ENCODE measurements around the gene COL6A5.

GRCh38 chr3:130519754-130520153 lies 174.3 kb downstream of the COL6A5 start:
- no peak for TF ChIP-seq POLR2A (IDR thresholded peaks at IDR 0.05)
- no peak for TF ChIP-seq CTCF (IDR thresholded peaks at IDR 0.05)

Data from thyroid gland (tissue), 4 donors.